Measurements from ENCODE around the gene ME2.

GRCh38 chr18:50947899-50948298 lies 69.0 kb downstream of the ME2 start:
- TF ChIP-seq, protein P1, sequence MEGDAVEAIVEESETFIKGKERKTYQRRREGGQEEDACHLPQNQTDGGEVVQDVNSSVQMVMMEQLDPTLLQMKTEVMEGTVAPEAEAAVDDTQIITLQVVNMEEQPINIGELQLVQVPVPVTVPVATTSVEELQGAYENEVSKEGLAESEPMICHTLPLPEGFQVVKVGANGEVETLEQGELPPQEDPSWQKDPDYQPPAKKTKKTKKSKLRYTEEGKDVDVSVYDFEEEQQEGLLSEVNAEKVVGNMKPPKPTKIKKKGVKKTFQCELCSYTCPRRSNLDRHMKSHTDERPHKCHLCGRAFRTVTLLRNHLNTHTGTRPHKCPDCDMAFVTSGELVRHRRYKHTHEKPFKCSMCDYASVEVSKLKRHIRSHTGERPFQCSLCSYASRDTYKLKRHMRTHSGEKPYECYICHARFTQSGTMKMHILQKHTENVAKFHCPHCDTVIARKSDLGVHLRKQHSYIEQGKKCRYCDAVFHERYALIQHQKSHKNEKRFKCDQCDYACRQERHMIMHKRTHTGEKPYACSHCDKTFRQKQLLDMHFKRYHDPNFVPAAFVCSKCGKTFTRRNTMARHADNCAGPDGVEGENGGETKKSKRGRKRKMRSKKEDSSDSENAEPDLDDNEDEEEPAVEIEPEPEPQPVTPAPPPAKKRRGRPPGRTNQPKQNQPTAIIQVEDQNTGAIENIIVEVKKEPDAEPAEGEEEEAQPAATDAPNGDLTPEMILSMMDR (IDR thresholded peaks at IDR 0.05) = no peak
- TF ChIP-seq EP300 (IDR thresholded peaks at IDR 0.05) = no peak
- TF ChIP-seq POLR2A (IDR thresholded peaks at IDR 0.05) = no peak
- no peak for TF ChIP-seq POLR2AphosphoS5 (IDR thresholded peaks at IDR 0.05)
